Heart left ventricle (tissue), 16 donors: ENCODE data around the gene UBTD1. TPM values are rescaled to one million over a fixed set of nuclear protein-coding genes. Genes with fewer than 3 reads are reported as not detected.
"Not testable (repeated sequence)": the region's sequence is repeated elsewhere in the genome, so short reads cannot be mapped to it uniquely, and the experiment has no call there.

Experiments used
- ATAC-seq, 4 donors: fragments of 200-7000 bp; cut with Tn5 transposase; one replicate each; pipeline ENCODE4 v1.9.1; 2020 to 2022; ENCODE audit warnings: moderate library complexity in 4 of 4, mild to moderate bottlenecking in 3 of 4, moderate number of reproducible peaks in 1 of 4
- DNase-seq, 5 donors: peaks; one replicate each; pipeline ENCODE4 v3.0.0-alpha.2; 2020
- H3K27ac ChIP-seq, 12 donors: fragments of 200-600 bp; sonication (generic) in 4 of 12; one replicate each; pipeline versions ENCODE4 v1.5.0 to v1.8.0; 2016 to 2022; ENCODE audit warnings: mild to moderate bottlenecking in 2 of 12
- H3K27me3 ChIP-seq, 9 donors: fragments of 200-600 bp; sonication (generic) in 2 of 9; one replicate each; pipeline versions ENCODE4 v1.5.1 to v1.8.0; 2016 to 2022; ENCODE audit warnings: mild to moderate bottlenecking in 3 of 9
- H3K36me3 ChIP-seq, 9 donors: fragments of 200-600 bp; sonication (generic) in 2 of 9; one replicate each; pipeline versions ENCODE4 v1.5.0 to v1.8.0; 2018 to 2022; ENCODE audit warnings: mild to moderate bottlenecking in 2 of 9
- H3K4me1 ChIP-seq, 12 donors: fragments of 200-600 bp; sonication (generic) in 4 of 12; one replicate each; pipeline versions ENCODE4 v1.5.0 to v1.8.0; 2016 to 2022; ENCODE audit warnings: mild to moderate bottlenecking in 3 of 12
- H3K4me3 ChIP-seq, 12 donors: fragments of 200-600 bp; sonication (generic) in 4 of 12; one replicate each; pipeline versions ENCODE4 v1.5.0 to v1.8.0; 2017 to 2022; ENCODE audit warnings: mild to moderate bottlenecking in 9 of 12, moderate library complexity in 4 of 12
- H3K9me3 ChIP-seq, 12 donors: fragments of 200-600 bp; sonication (generic) in 4 of 12; one replicate each; pipeline versions ENCODE4 v1.5.0 to v1.8.0; 2016 to 2022; ENCODE audit warnings: mild to moderate bottlenecking in 1 of 12
- CTCF ChIP-seq, 12 donors: fragments of 200-600 bp; sonication (generic) in 4 of 12; IDR thresholded peaks; one replicate each; pipeline versions ENCODE4 v1.5.0 to v1.8.0; 2018 to 2022; ENCODE audit warnings: antibody characterized with exemption in 12 of 12, mild to moderate bottlenecking in 5 of 12
- POLR2A ChIP-seq, 2 donors: fragments of 450-650 bp; IDR thresholded peaks; one replicate each; pipeline ENCODE4 v1.6.1; 2017; ENCODE audit warnings: antibody characterized with exemption in 2 of 2, mild to moderate bottlenecking in 2 of 2, moderate library complexity in 2 of 2
- WGBS, 4 donors: extraction: QIAGEN DNeasy Blood & Tissue Kit in 2 of 4; methylation state at CpG; one replicate each; pipeline versions ENCODE4 v1.1.5 to v1.1.7; 2013 to 2018; 5-methylcytosine and 5-hydroxymethylcytosine counted together
- intact Hi-C, 10 donors: fragments of 100-400 bp; cut with DNase I; formaldehyde crosslinking; loops; one replicate each; pipeline versions ENCODE4 v1.11.1 to v1.14.2; 2022
- polyA plus RNA-seq, 2 donors: library from polyadenylated mRNA; stranded (reverse); fragments of 200-250 nt; gene quantifications; one replicate each; pipeline ENCODE4 v1.2.3, GENCODE V29; 2013
- total RNA-seq, 9 donors: library from RNA; depleted of rRNA in 2 of 9; stranded (reverse); fragments of >200 nt in 2 of 9; fragmentation: NEBNext Ultra II Directional in 3 of 9; extraction: Animal tissue kit (Norgen Biotek cat#: 25700) in 3 of 9; gene quantifications; one replicate each; pipeline versions ENCODE4 v1.1.0 to v1.2.4, GENCODE V29; 2016 to 2023
- donor health status: ischemic (EF 13 %, LVEDD 7.1; RV severe dilation, severe dysfunction).
- donor health status: healthy with polysubstance abuse.
- donor health status: DM: no; HTN: yes; CAD: no.
- donor health status: DM: no; HTN: no; CAD: no.
- donor health status: ischemic (EF 25% LVEDD 6.9; RV normal size, moderate dysfunction).
- donor health status: ischemic (EF 25% LVEDD 5.7; RV mildly dilated, moderate dysfunction).
- donor health status: healthy.
- donor health status: DM: yes; HTN: yes; CAD: no.
- donor health status: ischemic (EF 35%, LVEDD 5.7; RV mildly dilated, moderate dysfunction).
- donor health status: nonischemic (EF 11% LVEDD 7.7; RV severe dilation, severe dysfunction).
- donor health status: DM: yes; HTN: yes; CAD: no.
- donor health status: PGD.
- donor health status: ischemic (EF 29% LVEDD 5.4; RV normal size, mild dysfunction).
- donor health status: nonischemic (EF 23%, LVEDD 6.1; RV moderate dilation, normal function).

Gene UBTD1
- total and polyA plus RNA-seq, 11 donors, result 18.2 to 49.7 (median 28.2) TPM

DNA sequence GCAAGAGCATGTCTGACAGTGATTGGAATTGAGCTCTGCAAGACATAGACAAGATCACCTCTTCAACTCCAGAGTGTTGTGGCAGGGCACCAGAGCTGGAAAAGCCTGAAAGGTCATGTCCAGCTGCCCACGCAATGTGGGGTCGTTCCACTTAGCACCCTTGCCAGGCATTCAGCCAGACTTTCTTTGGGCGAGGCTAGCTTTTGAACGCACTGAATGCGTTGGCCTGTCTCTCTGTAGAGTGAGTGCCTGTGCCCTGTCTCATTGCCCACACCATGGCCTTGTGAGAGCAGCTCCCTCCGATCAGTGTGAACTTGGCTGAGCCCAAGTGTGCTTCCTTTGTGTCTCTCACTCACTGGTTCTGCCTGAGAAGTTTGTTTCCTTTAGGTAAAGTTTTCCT is 23.3 kb downstream of the UBTD1 start:
- peaks cover 6 to 82% (median 46%) of the 10 kb centered on the region in 12 donors for H3K4me1 ChIP-seq
- no peaks in the 10 kb centered on the region for H3K27me3 ChIP-seq
- WGBS, 4 donors, result 51 to 68% (median 53%) methylated on average over 4 to 6 of the region's 6 CpGs
- peak in 1 of 5 donors; percentile 52 for DNase-seq
- no peak overlapping the region for H3K4me3 ChIP-seq
- H3K27ac ChIP-seq, result peak overlapping the region in 6 of 12 donors; percentile 0 to 47 (median 28)
- peak in 3 of 4 donors; percentile 47 to 74 (median 48) for ATAC-seq
- intact Hi-C loops, result loop anchor here in 1 of 10 donors (5.0 kb wide), 1 partner anchor 60 kb away; no protein-coding TSS in a partner anchor
- TF ChIP-seq CTCF (IDR thresholded peaks at IDR 0.05), result no peak
- no peak for TF ChIP-seq POLR2A (IDR thresholded peaks at IDR 0.05)
- no peaks in the 10 kb centered on the region for H3K9me3 ChIP-seq
- H3K36me3 ChIP-seq, result no peaks in the 10 kb centered on the region

DNA sequence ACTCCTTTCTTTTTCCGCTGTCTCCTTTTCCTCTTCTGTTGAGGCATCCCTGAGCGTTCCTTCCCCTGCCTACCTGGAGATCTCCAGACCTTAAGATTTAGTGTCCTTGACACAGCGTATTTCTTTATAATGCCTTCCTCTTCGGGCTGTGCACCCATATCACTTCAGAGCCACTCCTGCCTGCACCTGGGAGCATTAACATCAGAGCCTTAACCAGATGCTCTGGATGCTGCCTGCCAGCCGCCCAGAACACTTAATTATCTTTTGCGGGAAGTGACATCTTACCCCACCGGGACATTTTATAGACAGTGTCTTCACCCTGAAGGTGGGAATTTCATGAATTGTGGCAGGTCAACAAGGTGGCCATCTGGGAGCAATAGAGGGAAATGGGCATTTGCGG is 24.2 kb downstream of the UBTD1 start:
- intact Hi-C loops, result loop anchor here in 1 of 10 donors (5.0 kb wide), 1 partner anchor 61 kb away; no protein-coding TSS in a partner anchor
- no peaks in the 10 kb centered on the region for H3K36me3 ChIP-seq
- 88 to 96% (median 94%) methylated on average over 8 of the region's 8 CpGs for WGBS, 4 donors
- H3K4me1 ChIP-seq, result peaks cover 6 to 73% (median 38%) of the 10 kb centered on the region in 12 donors
- DNase-seq, result no peak
- no peak for TF ChIP-seq CTCF (IDR thresholded peaks at IDR 0.05)
- no peak for TF ChIP-seq POLR2A (IDR thresholded peaks at IDR 0.05)
- H3K27me3 ChIP-seq, result no peaks in the 10 kb centered on the region
- H3K9me3 ChIP-seq, result no peaks in the 10 kb centered on the region
- H3K27ac ChIP-seq, result peak overlapping the region in 2 of 12 donors; percentile 39 to 47
- no peak for ATAC-seq
- no peak overlapping the region for H3K4me3 ChIP-seq

GRCh38 chr10:97525086-97525485 is 26.4 kb downstream of the UBTD1 start:
- Histone ChIP-seq H3K4me1 (peaks cover 0 to 56% (median 23%) of the 10 kb centered on the region in 12 donors), H3K9me3 (no peaks in the 10 kb centered on the region), H3K27ac (no peak overlapping the region), H3K27me3 (no peaks in the 10 kb centered on the region), H3K36me3 (no peaks in the 10 kb centered on the region), H3K4me3 (no peak overlapping the region)
- ATAC-seq, result no peak
- intact Hi-C loops, result no loop called here
- 96 to 98% (median 96%) methylated on average over 5 of the region's 5 CpGs for WGBS, 4 donors
- no peak for TF ChIP-seq CTCF (IDR thresholded peaks at IDR 0.05)
- TF ChIP-seq POLR2A (IDR thresholded peaks at IDR 0.05), result no peak
- no peak for DNase-seq

GRCh38 chr10:97525683-97526110 is 27.0 kb downstream of the UBTD1 start:
- Histone ChIP-seq H3K36me3 (no peaks in the 10 kb centered on the region), H3K27ac (no peak overlapping the region), H3K4me3 (no peak overlapping the region), H3K27me3 (no peaks in the 10 kb centered on the region), H3K4me1 (peaks cover 0 to 54% (median 20%) of the 10 kb centered on the region in 12 donors), H3K9me3 (no peaks in the 10 kb centered on the region)
- no peak for TF ChIP-seq POLR2A (IDR thresholded peaks at IDR 0.05)
- no peak for TF ChIP-seq CTCF (IDR thresholded peaks at IDR 0.05)
- DNase-seq (no peak), ATAC-seq (no peak)
- intact Hi-C loops, result no loop called here
- 97 to 100% (median 98%) methylated on average over 1 of the region's 1 CpG for WGBS, 4 donors

- H3K4me1 ChIP-seq, result peaks cover 0 to 27% (median 6%) of the 10 kb centered on the region in 12 donors
- H3K4me3 ChIP-seq, intact Hi-C loops, H3K27ac ChIP-seq, H3K36me3 ChIP-seq, H3K27me3 ChIP-seq, H3K9me3 ChIP-seq, DNase-seq, ATAC-seq: not testable (repeated sequence)
- 80 to 98% (median 96%) methylated on average over 1 to 28 of the region's 29 CpGs; no CpG with 5 or more reads in 1 of the 4 donors for WGBS, 4 donors
These were observed 30.2 kb downstream of the UBTD1 start for GRCh38 chr10:97528876-97529275.
